Testis (tissue), 3 donors: ENCODE results near the gene SUMO1. TPM values are rescaled to one million over a fixed set of nuclear protein-coding genes. Genes with fewer than 3 reads are reported as not detected.

Experiments
- DNase-seq: peaks from one replicate; pipeline ENCODE4 v3.0.0-alpha.2; 2019
- H3K27ac ChIP-seq, 2 donors: fragments of 200-600 bp; sonication (generic); one replicate each; pipeline ENCODE4 v1.5.1; 2019
- H3K27me3 ChIP-seq: fragments of 200-600 bp; sonication (generic); one replicate; pipeline ENCODE4 v1.5.1; 2019
- H3K36me3 ChIP-seq: fragments of 200-600 bp; sonication (generic); one replicate; pipeline ENCODE4 v1.5.1; 2017; ENCODE audit warnings: low read depth; ENCODE audit errors: missing control alignments
- H3K4me1 ChIP-seq: fragments of 200-600 bp; sonication (generic); one replicate; pipeline ENCODE4 v1.5.1; 2019
- H3K4me3 ChIP-seq, 2 donors: fragments of 200-600 bp; sonication (generic); one replicate each; pipeline ENCODE4 v1.5.1; 2017 to 2019
- H3K9me3 ChIP-seq: fragments of 200-600 bp; sonication (generic); one replicate; pipeline ENCODE4 v1.5.1; 2017
- POLR2A ChIP-seq: fragments of 450-650 bp; IDR thresholded peaks from one replicate; pipeline ENCODE4 v1.6.1; 2017; ENCODE audit warnings: antibody characterized with exemption, mild to moderate bottlenecking, moderate library complexity
- WGBS, 2 donors: methylation state at CpG; one replicate each; pipeline ENCODE4 v1.1.5; 2018; 5-methylcytosine and 5-hydroxymethylcytosine counted together
- intact Hi-C: fragments of 100-400 bp; cut with DNase I; formaldehyde crosslinking; loops from one replicate; pipeline ENCODE4 v1.15.1; 2023; ENCODE audit warnings: low total_unique reads
- polyA plus RNA-seq: library from polyadenylated mRNA; stranded (reverse); fragments of 350-450 nt; fragmentation: Illumina TruSeq; extraction: RNeasy Lipid Tissue Mini Kit (QIAGEN cat#74804); gene quantifications from one replicate; pipeline ENCODE4 v1.2.3, GENCODE V29; 2014; ENCODE audit warnings: low read depth, low replicate concordance; ENCODE audit not compliant: insufficient read depth
- small RNA-seq, 2 donors: library from RNA; depleted of rRNA; stranded (forward); fragments of <200 nt; gene quantifications; one replicate each; pipeline ENCODE3, GENCODE V24; 2016
- total RNA-seq, 2 donors: library from RNA; depleted of rRNA; stranded (reverse); fragments of >200 nt; gene quantifications; one replicate each; pipeline ENCODE4 v1.2.3, GENCODE V29; 2016
- TF ChIP-seq, protein P1 (sequence below), 3 experiments: fragments of 450-650 bp in 2 of 3; fragments of 200-600 bp in 1 of 3; sonication (generic) in 1 of 3; IDR thresholded peaks; one replicate each; pipeline ENCODE4 v1.5.1; 2016 to 2019; ENCODE audit warnings: antibody characterized with exemption in 3 of 3, mild to moderate bottlenecking in 2 of 3, moderate library complexity in 1 of 3

The SUMO1 gene
- total and polyA plus RNA-seq, 3 donors from 2014 or later = 59.0 to 98.8 (median 61.4) TPM

DNA sequence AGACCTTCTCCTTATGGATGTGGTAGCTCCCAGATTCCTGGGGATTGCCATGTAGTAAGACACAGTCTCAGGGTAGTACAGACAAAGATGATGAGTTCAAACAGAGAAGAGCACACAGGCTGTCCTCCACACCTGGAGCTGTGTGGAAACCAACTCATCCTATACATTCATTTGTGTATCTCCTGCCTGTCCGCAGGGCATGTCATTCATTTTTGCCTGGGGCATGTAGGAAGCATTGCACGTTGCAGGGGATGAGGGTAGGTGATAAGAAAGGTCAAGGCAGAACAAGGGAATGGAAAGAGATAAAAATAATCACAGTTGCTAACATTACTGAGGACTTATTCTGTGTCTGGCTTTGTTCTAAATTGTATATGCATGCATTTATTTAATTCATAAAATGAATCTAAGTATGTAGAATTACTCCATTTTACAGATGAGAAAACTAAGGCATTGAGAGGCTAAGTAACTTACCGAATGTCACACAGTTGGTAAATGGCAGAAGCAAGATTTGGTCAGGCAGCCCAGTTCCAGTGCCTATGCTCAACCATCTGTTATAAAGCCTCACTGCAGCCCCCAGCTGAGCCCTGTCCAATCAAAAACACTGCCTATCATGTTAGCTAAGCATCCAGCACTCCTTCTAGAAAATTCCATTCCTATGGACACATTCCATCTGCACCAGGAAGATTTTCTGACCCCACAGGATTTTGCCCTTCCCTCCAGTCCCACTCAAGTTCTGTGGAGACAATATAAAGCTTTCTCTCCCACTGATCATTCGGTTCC, 81.0 kb downstream of the SUMO1 start:
- no peak for DNase-seq
- TF ChIP-seq, protein P1, sequence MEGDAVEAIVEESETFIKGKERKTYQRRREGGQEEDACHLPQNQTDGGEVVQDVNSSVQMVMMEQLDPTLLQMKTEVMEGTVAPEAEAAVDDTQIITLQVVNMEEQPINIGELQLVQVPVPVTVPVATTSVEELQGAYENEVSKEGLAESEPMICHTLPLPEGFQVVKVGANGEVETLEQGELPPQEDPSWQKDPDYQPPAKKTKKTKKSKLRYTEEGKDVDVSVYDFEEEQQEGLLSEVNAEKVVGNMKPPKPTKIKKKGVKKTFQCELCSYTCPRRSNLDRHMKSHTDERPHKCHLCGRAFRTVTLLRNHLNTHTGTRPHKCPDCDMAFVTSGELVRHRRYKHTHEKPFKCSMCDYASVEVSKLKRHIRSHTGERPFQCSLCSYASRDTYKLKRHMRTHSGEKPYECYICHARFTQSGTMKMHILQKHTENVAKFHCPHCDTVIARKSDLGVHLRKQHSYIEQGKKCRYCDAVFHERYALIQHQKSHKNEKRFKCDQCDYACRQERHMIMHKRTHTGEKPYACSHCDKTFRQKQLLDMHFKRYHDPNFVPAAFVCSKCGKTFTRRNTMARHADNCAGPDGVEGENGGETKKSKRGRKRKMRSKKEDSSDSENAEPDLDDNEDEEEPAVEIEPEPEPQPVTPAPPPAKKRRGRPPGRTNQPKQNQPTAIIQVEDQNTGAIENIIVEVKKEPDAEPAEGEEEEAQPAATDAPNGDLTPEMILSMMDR (IDR thresholded peaks at IDR 0.05) = no peak
- TF ChIP-seq POLR2A = no peak
- Histone ChIP-seq H3K27me3 (no peaks in the 10 kb centered on the region), H3K9me3 (no peaks in the 10 kb centered on the region), H3K27ac (no peak overlapping the region), H3K36me3 (no peaks in the 10 kb centered on the region), H3K4me3 (no peak overlapping the region), H3K4me1 (no peaks in the 10 kb centered on the region)
- intact Hi-C loops = no loop called here
- WGBS, 2 donors = 77 to 88% methylated on average over 4 of the region's 4 CpGs

Small RNAs within 50 kb of the gene (small RNA-seq; reads per million reads assigned to genes)
- 0 reads per million in 2 donors for gene AC079354.2
- 0 reads per million in 2 donors for gene RF00575
- 334 to 467 reads per million in 2 donors for gene SNORD70

Other genes with a start within 250 kb of the SUMO1 start
- gene FZD7, start 204.7 kb downstream of the SUMO1 start, total RNA-seq = 1 to 10 TPM; 8.3 to 9.1 TPM
- 7.1 TPM for gene FZD7, start 204.7 kb downstream of the SUMO1 start, polyA plus RNA-seq
- gene KIAA2012, start 165.3 kb downstream of the SUMO1 start, total RNA-seq = 1 to 10 TPM; 1.1 to 1.3 TPM
- 1.6 TPM for gene KIAA2012, start 165.3 kb downstream of the SUMO1 start, polyA plus RNA-seq
- 10 to 100 TPM; 55.3 to 61.8 TPM for gene NOP58, start 27.2 kb upstream of the SUMO1 start, total RNA-seq
- gene NOP58, start 27.2 kb upstream of the SUMO1 start, polyA plus RNA-seq = 19.4 TPM
- 10 to 100 TPM; 53.5 to 61.3 TPM for gene BMPR2, start 137.7 kb upstream of the SUMO1 start, total RNA-seq
- 25.4 TPM for gene BMPR2, start 137.7 kb upstream of the SUMO1 start, polyA plus RNA-seq